Measurements from ENCODE around the gene B9D2.

DNA sequence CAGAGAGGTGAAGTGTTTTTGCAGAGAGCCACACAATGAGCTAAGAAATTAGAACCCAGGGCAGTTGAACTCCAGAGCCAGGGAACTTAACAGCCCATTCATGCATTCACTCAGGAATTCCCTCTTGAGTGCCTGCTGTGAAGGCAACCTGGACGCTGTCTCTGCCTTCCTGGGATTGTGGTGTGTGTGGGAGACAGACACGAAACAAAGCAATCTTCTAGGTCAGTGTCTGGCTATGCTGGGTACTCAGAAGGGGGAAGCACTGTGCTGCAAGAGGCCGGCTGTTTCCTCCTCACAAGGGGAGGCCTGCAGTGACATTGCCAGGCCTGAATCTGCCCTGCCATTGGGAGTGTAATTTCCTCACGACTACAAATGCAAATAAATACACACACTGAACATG lies 43.3 kb upstream of the B9D2 start:
- TF ChIP-seq POLR2A (IDR thresholded peaks at IDR 0.05) = no peak
- TF ChIP-seq, protein P1, sequence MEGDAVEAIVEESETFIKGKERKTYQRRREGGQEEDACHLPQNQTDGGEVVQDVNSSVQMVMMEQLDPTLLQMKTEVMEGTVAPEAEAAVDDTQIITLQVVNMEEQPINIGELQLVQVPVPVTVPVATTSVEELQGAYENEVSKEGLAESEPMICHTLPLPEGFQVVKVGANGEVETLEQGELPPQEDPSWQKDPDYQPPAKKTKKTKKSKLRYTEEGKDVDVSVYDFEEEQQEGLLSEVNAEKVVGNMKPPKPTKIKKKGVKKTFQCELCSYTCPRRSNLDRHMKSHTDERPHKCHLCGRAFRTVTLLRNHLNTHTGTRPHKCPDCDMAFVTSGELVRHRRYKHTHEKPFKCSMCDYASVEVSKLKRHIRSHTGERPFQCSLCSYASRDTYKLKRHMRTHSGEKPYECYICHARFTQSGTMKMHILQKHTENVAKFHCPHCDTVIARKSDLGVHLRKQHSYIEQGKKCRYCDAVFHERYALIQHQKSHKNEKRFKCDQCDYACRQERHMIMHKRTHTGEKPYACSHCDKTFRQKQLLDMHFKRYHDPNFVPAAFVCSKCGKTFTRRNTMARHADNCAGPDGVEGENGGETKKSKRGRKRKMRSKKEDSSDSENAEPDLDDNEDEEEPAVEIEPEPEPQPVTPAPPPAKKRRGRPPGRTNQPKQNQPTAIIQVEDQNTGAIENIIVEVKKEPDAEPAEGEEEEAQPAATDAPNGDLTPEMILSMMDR (IDR thresholded peaks at IDR 0.05) = no peak
